Endometrium (tissue), 2 donors: Measurements from ENCODE around the gene TSPAN14.

Experiments used
- FAIRE-seq: peaks from 2 replicates; lab custom pipeline; 2012; peaks lifted over from hg19 to GRCh38; lab: Jason Lieb, UNC
- donor health status: control.
- donor health status: control.

Gene TSPAN14

DNA sequence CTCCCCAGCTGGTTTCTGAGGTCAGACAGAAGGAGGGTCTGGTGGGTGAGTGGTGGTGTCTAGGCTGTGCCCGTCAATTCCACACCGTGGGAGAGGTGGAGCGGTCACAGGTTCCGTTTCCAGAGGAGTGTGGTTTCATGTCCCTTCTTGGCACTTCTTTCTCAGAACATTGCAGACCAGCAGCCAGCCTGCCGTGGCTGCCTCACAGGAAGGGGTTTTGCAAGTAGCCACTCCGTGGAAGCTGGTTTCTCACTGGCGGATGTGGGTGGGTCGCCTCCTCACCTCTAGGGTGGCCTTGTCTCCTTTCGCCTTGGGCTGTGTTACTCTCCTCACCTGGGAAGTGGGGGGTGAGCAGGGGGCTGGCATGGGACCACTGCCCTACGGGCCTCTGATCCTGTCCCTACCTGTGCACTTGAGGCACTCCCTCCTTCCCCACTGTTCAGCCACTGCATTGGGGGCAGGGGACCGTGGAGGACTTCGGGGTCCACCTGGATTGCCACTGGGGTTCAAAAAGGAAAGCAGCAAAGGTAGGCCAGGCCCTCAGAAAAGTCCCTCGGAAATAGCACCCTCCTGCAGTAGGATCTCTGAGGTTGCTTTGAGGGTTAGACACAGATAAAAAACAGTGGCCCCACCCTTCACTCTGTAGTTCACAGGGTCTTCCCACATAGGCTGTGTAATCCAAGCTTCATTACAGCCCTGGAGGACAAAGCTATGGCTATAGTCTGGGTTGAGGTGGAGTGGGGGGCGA lies 33.9 kb downstream of the TSPAN14 start:
- no peak for FAIRE-seq

- FAIRE-seq: no peak
Measured at GRCh38 chr10:80488539-80489066, 34.5 kb downstream of the TSPAN14 start.

GRCh38 chr10:80489371-80490112 lies 35.4 kb downstream of the TSPAN14 start:
- FAIRE-seq: no peak

- FAIRE-seq: no peak
Measured at GRCh38 chr10:80491251-80492102, 37.4 kb downstream of the TSPAN14 start.

DNA sequence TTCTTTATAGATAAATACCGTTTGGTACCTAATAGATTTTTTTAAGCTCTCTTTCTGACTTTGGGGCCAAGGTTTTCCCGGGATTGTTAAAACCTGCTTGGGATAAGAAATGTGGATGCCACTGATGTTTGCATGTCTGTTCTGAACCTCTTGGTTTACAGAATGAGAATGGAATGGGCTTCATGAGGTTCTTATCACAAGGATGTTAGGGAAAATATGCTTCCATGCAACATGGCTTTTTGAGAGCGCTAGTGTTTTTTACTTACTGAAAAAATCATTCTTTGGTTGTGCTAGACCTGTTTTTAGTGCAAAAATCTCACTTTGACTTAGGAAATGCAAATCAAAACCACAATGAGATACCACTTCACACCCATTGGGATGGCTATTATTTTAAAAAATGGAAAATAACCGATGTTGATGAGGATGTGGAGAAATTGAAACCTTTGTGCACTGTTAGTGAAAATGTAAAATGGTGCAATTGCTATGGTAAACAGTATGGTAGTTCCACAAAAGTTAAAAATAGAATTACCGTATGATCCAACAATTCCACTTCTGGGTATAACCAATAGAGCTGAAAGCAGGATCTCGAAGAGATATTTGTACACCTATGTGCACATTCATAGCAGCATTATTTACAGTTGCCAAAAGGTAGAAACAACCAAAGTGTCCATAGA lies 38.9 kb downstream of the TSPAN14 start:
- no peak for FAIRE-seq

- no peak for FAIRE-seq
Measured at GRCh38 chr10:80493522-80494051, 39.5 kb downstream of the TSPAN14 start.

- no peak for FAIRE-seq
Measured at GRCh38 chr10:80496555-80497172, 42.6 kb downstream of the TSPAN14 start.

DNA sequence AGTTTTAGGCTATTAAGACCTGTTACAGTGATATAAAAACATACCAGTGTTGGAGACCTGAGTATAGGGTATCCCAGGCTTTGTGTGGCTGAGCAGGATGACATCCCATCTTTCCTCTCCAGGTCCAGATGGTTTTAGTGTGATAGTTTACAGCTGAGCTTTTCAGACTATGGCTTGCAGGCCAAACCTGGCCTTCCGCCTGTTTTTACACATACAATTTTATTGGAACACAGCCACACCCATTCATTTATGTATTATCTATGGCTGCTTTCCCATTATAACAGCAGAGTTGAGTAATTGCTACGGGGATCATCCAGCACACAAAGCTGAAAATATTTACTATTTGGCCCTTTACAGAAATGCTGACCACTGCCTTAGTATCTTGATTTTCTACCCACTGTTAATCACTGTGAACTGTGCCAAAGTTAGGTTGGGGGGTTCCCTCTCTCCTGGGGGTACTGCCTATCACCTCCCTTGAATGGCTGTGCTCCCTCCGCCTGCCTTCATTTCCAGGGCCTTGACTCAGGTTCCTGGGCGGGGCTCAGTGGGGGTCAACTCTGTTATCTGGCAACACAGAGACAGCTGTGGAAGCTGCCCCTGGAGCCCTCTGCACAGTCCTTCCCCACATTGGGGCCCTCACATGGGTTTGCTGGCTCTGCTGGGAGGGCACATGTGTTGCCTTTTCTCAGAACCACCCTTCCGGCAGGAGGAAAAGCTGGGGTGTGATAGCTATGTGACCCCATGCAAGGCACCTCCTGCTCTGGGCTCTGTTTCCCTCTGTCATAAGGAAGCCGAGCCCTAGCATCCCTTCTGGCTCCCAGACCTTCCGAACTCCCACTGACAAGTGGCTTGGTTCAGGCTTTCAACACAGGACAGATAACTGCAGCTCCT lies 43.3 kb downstream of the TSPAN14 start:
- no peak for FAIRE-seq

DNA sequence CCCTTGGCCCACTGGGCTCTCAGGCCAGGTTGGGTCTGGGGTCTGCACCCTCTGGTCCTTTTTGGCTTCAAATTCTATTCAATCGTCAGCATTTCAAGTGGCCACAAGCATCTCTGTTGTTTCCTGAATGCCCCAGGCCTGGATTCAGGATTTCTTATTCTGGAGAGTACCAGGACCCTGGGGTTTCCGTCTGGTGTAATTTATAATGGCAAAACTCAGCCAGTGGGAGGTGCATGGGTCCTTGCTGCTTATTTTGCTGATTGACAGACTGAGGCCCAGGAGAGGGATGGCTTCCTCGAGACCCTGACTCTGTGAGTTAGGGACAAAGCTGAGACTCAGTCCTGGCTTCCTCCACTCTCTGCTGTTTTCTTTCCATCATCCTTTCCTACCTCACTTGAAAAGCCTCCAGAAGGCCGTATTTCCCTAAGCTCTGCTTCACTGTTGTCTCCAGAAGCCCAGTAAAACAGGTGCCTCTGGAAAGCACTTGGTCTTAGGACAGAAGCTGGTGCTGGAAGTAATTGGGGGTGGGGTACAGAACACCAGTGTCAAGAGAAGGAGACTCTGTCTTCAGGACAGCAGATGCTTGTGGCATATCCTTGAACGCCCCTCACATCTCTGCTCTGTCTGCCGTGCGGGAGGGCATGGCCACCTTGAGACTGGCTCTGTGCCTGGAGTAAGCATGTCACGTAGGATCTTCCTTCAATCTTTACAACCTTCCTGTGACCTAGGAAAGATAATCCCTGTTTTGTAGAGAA lies 44.1 kb downstream of the TSPAN14 start:
- no peak for FAIRE-seq

GRCh38 chr10:80498833-80499741 lies 45.0 kb downstream of the TSPAN14 start:
- FAIRE-seq: no peak

DNA sequence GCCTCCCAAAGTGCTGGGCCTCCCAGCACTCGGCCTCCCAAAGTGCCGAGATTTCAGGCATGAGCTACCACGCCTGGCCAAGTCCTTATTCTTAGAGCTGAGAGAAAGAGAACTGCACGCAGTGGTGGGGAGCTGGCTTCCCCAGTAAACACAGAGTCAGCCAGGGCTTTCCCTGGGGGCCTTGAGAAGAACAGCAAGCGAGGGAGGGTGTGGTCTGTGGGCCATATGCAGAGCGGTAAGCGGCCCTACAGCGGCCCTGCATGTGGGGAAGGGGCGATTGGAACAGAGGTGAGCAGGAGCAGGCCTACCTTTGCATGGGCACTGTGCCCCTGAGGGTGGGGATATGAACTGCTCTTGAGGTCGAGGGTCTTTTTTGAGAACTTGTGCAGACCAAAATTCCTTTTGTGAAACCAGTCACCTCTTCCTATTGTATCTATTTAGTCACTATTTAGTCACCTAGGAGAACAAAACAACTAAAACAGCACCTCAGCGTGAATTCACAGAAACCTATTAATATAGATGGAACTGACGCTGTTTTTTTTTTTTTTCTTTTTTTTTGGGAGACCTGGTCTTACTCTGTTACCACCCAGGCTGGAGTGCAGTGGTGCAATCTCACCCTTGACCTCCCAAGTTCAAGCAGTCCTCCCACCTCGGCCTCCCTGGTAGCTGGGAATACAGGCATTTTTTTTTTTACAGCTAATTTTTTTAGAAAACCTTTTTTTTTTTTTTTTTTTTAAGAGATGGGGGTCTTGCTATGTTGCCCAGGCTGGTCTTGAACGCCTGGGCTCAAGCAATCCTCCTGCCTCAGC lies 46.7 kb downstream of the TSPAN14 start:
- no peak for FAIRE-seq

GRCh38 chr10:80501381-80501912 lies 47.3 kb downstream of the TSPAN14 start:
- FAIRE-seq: no peak

DNA sequence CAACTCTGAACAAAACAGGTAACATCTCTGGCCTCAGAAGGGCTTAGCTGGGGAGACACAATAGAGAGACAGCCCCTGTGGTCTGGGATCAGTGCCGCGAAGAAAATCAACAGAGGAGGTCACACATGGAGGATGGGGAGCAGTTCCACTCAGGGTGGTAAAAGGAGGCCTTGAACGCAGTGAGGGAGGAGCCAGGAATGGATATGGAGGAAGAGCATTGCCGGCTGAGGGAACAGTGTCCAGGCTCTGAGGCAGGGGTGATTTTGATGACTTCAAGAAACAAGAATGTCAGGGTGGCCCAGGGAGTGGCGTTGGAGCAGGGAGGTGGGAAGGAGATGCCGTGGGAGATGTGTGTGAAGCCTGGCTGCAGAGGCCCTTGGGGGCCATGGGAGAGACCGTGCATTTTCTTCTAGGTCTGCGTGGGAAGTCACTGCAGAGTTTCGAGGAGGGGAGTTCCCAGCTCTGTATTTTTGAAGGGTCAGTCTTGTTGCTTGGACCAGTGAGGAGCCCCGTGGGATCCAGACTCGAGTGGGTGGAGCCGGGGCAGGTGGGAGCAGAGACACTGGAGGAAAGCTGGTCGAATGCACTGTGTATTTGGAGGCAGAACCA lies 47.9 kb downstream of the TSPAN14 start:
- no peak for FAIRE-seq

GRCh38 chr10:80502621-80503583 lies 48.8 kb downstream of the TSPAN14 start:
- FAIRE-seq: no peak

- FAIRE-seq: no peak
Measured at GRCh38 chr10:80503584-80504157, 49.6 kb downstream of the TSPAN14 start.
